HCT116 (cell line): Measurements from ENCODE around the gene MAN2B2.

ENCODE experiments used
- EZH2 ChIP-seq: fragments of 200-600 bp; sonication (generic); IDR thresholded peaks from 2 replicates; pipeline ENCODE4 v1.6.1; 2017; ENCODE audit warnings: antibody characterized with exemption, mixed run types
- JUND ChIP-seq: IDR thresholded peaks from 2 replicates; pipeline ENCODE4 v1.6.1; 2012
- POLR2A ChIP-seq: IDR thresholded peaks from 2 replicates; pipeline ENCODE4 v1.7.0; 2011; ENCODE audit warnings: borderline replicate concordance; ENCODE audit not compliant: insufficient read depth, insufficient read length; ENCODE audit errors: extremely low read depth
- SP1 ChIP-seq: IDR thresholded peaks from 2 replicates; pipeline ENCODE4 v1.6.1; 2012; ENCODE audit warnings: low read depth
- YY1 ChIP-seq: IDR thresholded peaks from 2 replicates; pipeline ENCODE4 v1.6.1; 2011; ENCODE audit warnings: low read length, low read depth, moderate library complexity, mild to moderate bottlenecking; ENCODE audit not compliant: insufficient replicate concordance; ENCODE audit errors: extremely low read depth
- ZNF274 ChIP-seq: fragments of 200-500 bp; sonication (Bioruptor generic); IDR thresholded peaks from 2 replicates; pipeline ENCODE4 v1.6.1; 2014; ENCODE audit warnings: mild to moderate bottlenecking, low read depth, low read length, inconsistent platforms
- TF ChIP-seq, protein P1 (sequence below): IDR thresholded peaks from 2 replicates; pipeline ENCODE4 v1.6.1; 2012
- TF ChIP-seq, protein P2 (sequence below), 3 experiments: fragments of 200-600 bp in 1 of 3; sonication (generic) in 1 of 3; IDR thresholded peaks in 2 of 3; conservative IDR thresholded peaks in 1 of 3; 2 replicates each; pipeline ENCODE4 v1.5.1; 2012 to 2017; ENCODE audit warnings: low read depth in 2 of 3, low read length in 2 of 3, antibody characterized with exemption in 1 of 3, borderline replicate concordance in 1 of 3, control low read depth in 1 of 3, mild to moderate bottlenecking in 1 of 3, mixed read lengths in 1 of 3, mixed run types in 1 of 3, moderate library complexity in 1 of 3; ENCODE audit not compliant: insufficient read depth in 1 of 3

- TF ChIP-seq, protein P1, sequence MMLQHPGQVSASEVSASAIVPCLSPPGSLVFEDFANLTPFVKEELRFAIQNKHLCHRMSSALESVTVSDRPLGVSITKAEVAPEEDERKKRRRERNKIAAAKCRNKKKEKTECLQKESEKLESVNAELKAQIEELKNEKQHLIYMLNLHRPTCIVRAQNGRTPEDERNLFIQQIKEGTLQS: no peak
- TF ChIP-seq, protein P2, sequence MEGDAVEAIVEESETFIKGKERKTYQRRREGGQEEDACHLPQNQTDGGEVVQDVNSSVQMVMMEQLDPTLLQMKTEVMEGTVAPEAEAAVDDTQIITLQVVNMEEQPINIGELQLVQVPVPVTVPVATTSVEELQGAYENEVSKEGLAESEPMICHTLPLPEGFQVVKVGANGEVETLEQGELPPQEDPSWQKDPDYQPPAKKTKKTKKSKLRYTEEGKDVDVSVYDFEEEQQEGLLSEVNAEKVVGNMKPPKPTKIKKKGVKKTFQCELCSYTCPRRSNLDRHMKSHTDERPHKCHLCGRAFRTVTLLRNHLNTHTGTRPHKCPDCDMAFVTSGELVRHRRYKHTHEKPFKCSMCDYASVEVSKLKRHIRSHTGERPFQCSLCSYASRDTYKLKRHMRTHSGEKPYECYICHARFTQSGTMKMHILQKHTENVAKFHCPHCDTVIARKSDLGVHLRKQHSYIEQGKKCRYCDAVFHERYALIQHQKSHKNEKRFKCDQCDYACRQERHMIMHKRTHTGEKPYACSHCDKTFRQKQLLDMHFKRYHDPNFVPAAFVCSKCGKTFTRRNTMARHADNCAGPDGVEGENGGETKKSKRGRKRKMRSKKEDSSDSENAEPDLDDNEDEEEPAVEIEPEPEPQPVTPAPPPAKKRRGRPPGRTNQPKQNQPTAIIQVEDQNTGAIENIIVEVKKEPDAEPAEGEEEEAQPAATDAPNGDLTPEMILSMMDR (IDR thresholded peaks at IDR 0.05 in 2 of 3, conservative IDR thresholded peaks at IDR 0.05 in 1 of 3; ENCODE audit: borderline replicate concordance in 1 of 3, insufficient read depth in 1 of 3, low read depth in 2 of 3, low read length in 2 of 3): no peak
- no peak for TF ChIP-seq SP1
- TF ChIP-seq EZH2: no peak
- no peak for TF ChIP-seq JUND
- TF ChIP-seq YY1: no peak
- TF ChIP-seq ZNF274: no peak
- TF ChIP-seq POLR2A: no peak
Observed at GRCh38 chr4:6659897-6660296, 84.9 kb downstream of the MAN2B2 start.
